Lung (tissue), 12 donors: Measurements from ENCODE around the gene OR5H6. TPM values are rescaled to one million over a fixed set of nuclear protein-coding genes. Genes with fewer than 3 reads are reported as not detected.

Experiments
- ATAC-seq: fragments of 200-7000 bp; cut with Tn5 transposase; one replicate; pipeline ENCODE4 v1.9.1; 2020; ENCODE audit warnings: moderate number of reproducible peaks; ENCODE audit not compliant: insufficient read depth, low FRiP score
- DNase-seq, 3 donors: peaks; one replicate each; pipeline ENCODE4 v3.0.0-alpha.2; 2013 to 2017
- H3K27ac ChIP-seq, 2 donors: one replicate each; pipeline ENCODE4 v1.5.1; 2013; ENCODE audit warnings: mild to moderate bottlenecking in 2 of 2, moderate library complexity in 2 of 2, control low read depth in 1 of 2, inconsistent platforms in 1 of 2, low read depth in 1 of 2, low read length in 1 of 2
- H3K27me3 ChIP-seq, 3 donors: one replicate each; pipeline ENCODE4 v1.5.1; 2013; ENCODE audit warnings: low read length in 2 of 3; ENCODE audit not compliant: control insufficient read depth in 3 of 3, insufficient read depth in 3 of 3
- H3K36me3 ChIP-seq, 4 donors: one replicate each; pipeline ENCODE4 v1.5.1; 2013; ENCODE audit warnings: low read length in 4 of 4, mild to moderate bottlenecking in 1 of 4, moderate library complexity in 1 of 4; ENCODE audit not compliant: control insufficient read depth in 4 of 4, insufficient read depth in 4 of 4
- H3K4me1 ChIP-seq, 5 donors: one replicate each; pipeline ENCODE4 v1.5.1; 2013; ENCODE audit warnings: low read length in 5 of 5, mild to moderate bottlenecking in 2 of 5, moderate library complexity in 1 of 5; ENCODE audit not compliant: control insufficient read depth in 5 of 5, insufficient read depth in 5 of 5
- H3K4me3 ChIP-seq: one replicate; pipeline ENCODE4 v1.5.1; 2013; ENCODE audit warnings: mild to moderate bottlenecking, control low read depth, moderate library complexity
- H3K9ac ChIP-seq, 2 donors: one replicate each; pipeline ENCODE4 v1.5.1; 2013; ENCODE audit warnings: low read length in 2 of 2, control low read depth in 1 of 2; ENCODE audit not compliant: insufficient read depth in 1 of 2
- H3K9me3 ChIP-seq, 4 donors: one replicate each; pipeline ENCODE4 v1.5.1; 2013; ENCODE audit warnings: low read length in 3 of 4, mild to moderate bottlenecking in 1 of 4, moderate library complexity in 1 of 4; ENCODE audit not compliant: control insufficient read depth in 4 of 4, insufficient read depth in 3 of 4
- WGBS, 2 donors: extraction: QIAGEN DNeasy Blood & Tissue Kit; methylation state at CpG; one replicate each; pipeline ENCODE4 v1.1.7; 2013; 5-methylcytosine and 5-hydroxymethylcytosine counted together
- polyA plus RNA-seq, 2 donors: library from polyadenylated mRNA; stranded (reverse); fragments of 200-250 nt; gene quantifications; one replicate each; pipeline ENCODE4 v1.2.1, GENCODE V29; 2013
- total RNA-seq, 2 donors: library from RNA; depleted of rRNA in 1 of 2; stranded (reverse); fragments of >200 nt in 1 of 2; gene quantifications; one replicate each; pipeline ENCODE4 v1.2.1, GENCODE V29; 2014 to 2021
- TF ChIP-seq, protein P1 (sequence below): IDR thresholded peaks from 2 replicates; pipeline ENCODE4 v1.5.1; 2012; ENCODE audit warnings: mild to moderate bottlenecking; ENCODE audit errors: control extremely low read depth, extremely low read depth
- donor health status: control.
- donor health status: control.
- donor health status: Bipolar disorder and iron deficiency.
- donor health status: healthy.
- donor health status: DM: yes; HTN: yes; CAD: no.

OR5H6 gene
- total and polyA plus RNA-seq, 4 donors = not detected

DNA sequence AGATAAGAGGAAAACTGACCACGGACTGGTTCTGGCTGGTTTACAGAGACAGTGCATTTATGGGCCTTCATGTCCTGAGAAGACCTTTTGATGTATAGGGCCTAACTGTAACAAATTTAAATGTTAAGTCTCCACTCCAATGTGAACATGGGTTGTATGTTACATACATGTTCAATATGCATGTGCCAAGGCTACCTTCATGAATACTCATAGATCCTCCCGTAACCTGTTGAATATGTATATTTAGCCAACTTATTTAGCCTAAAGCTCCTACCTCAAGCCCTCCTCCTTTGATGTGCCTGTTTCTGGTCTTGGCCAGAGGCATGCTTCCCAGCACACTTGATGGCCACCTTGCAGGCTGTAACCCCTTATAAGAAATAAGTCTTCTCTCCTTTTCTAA is 18.2 kb downstream of the OR5H6 start, which contains the start of gene OR5H2:
Gene OR5H2 (plus strand): TSS at position 301 of the 400 bp plus-strand sequence. CDS start 398 bp downstream, outside the sequence.
- H3K36me3 ChIP-seq = no peaks in the 10 kb centered on the region
- no peaks in the 10 kb centered on the region for H3K27me3 ChIP-seq
- H3K27ac ChIP-seq = no peak within 1 kb of the TSS
- no peaks in the 10 kb centered on the region for H3K9me3 ChIP-seq
- H3K4me3 ChIP-seq = no peak within 1 kb of the TSS
- TF ChIP-seq, protein P1, sequence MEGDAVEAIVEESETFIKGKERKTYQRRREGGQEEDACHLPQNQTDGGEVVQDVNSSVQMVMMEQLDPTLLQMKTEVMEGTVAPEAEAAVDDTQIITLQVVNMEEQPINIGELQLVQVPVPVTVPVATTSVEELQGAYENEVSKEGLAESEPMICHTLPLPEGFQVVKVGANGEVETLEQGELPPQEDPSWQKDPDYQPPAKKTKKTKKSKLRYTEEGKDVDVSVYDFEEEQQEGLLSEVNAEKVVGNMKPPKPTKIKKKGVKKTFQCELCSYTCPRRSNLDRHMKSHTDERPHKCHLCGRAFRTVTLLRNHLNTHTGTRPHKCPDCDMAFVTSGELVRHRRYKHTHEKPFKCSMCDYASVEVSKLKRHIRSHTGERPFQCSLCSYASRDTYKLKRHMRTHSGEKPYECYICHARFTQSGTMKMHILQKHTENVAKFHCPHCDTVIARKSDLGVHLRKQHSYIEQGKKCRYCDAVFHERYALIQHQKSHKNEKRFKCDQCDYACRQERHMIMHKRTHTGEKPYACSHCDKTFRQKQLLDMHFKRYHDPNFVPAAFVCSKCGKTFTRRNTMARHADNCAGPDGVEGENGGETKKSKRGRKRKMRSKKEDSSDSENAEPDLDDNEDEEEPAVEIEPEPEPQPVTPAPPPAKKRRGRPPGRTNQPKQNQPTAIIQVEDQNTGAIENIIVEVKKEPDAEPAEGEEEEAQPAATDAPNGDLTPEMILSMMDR = no peak
- ATAC-seq (no peak), DNase-seq (no peak)
- H3K4me1 ChIP-seq = no peaks in the 10 kb centered on the region
- no peak within 1 kb of the TSS for H3K9ac ChIP-seq
- WGBS, 2 donors = 69 to 79% methylated on average over 2 of the region's 2 CpGs

- H3K9ac ChIP-seq = no peak overlapping the region
- no peak overlapping the region for H3K4me3 ChIP-seq
- TF ChIP-seq, protein P1 = no peak
- no peaks in the 10 kb centered on the region for H3K27me3 ChIP-seq
- 72 to 93% methylated on average over 1 of the region's 1 CpG for WGBS, 2 donors
- ATAC-seq (no peak), DNase-seq (no peak)
- H3K27ac ChIP-seq = no peak overlapping the region
- H3K9me3 ChIP-seq = peaks cover 0 to 3% (median 0%) of the 10 kb centered on the region in 4 donors
- no peaks in the 10 kb centered on the region for H3K36me3 ChIP-seq
- H3K4me1 ChIP-seq = no peaks in the 10 kb centered on the region
Measured at GRCh38 chr3:98290916-98291315, 26.9 kb downstream of the OR5H6 start.

GRCh38 chr3:98291332-98291957 is 27.4 kb downstream of the OR5H6 start:
- no peaks in the 10 kb centered on the region for H3K36me3 ChIP-seq
- 78 to 80% methylated on average over 10 of the region's 10 CpGs for WGBS, 2 donors
- H3K9me3 ChIP-seq = peaks cover 0 to 3% (median 0%) of the 10 kb centered on the region in 4 donors
- H3K27me3 ChIP-seq = no peaks in the 10 kb centered on the region
- DNase-seq = no peak
- no peak overlapping the region for H3K4me3 ChIP-seq
- no peak for ATAC-seq
- TF ChIP-seq, protein P1 = no peak
- H3K27ac ChIP-seq = no peak overlapping the region
- no peak overlapping the region for H3K9ac ChIP-seq
- H3K4me1 ChIP-seq = no peaks in the 10 kb centered on the region

Other genes starting within 250 kb of the OR5H6 start
- under 1 TPM in 1 of 2 donors, not detected in 1; 0.09 TPM for gene GABRR3, start 228.9 kb upstream of the OR5H6 start, total RNA-seq
- gene GABRR3, start 228.9 kb upstream of the OR5H6 start, polyA plus RNA-seq = not detected
- not detected for gene OR5AC2, start 177.1 kb upstream of the OR5H6 start, total RNA-seq
- not detected for gene OR5AC2, start 177.1 kb upstream of the OR5H6 start, polyA plus RNA-seq
- not detected for gene OR5H1, start 133.5 kb upstream of the OR5H6 start, total RNA-seq
- not detected for gene OR5H1, start 133.5 kb upstream of the OR5H6 start, polyA plus RNA-seq
- gene OR5H14, start 116.8 kb upstream of the OR5H6 start, total RNA-seq = not detected
- not detected for gene OR5H14, start 116.8 kb upstream of the OR5H6 start, polyA plus RNA-seq
- gene OR5H15, start 97.5 kb upstream of the OR5H6 start, total RNA-seq = not detected
- gene OR5H15, start 97.5 kb upstream of the OR5H6 start, polyA plus RNA-seq = not detected
- not detected for gene OR5H2, start 18.3 kb downstream of the OR5H6 start, total RNA-seq
- not detected for gene OR5H2, start 18.3 kb downstream of the OR5H6 start, polyA plus RNA-seq
- not detected for gene OR5K4, start 89.6 kb downstream of the OR5H6 start, total RNA-seq
- gene OR5K4, start 89.6 kb downstream of the OR5H6 start, polyA plus RNA-seq = not detected
- gene OR5K3, start 126.4 kb downstream of the OR5H6 start, total RNA-seq = not detected
- gene OR5K3, start 126.4 kb downstream of the OR5H6 start, polyA plus RNA-seq = not detected
- gene OR5K1, start 199.0 kb downstream of the OR5H6 start, total RNA-seq = not detected
- gene OR5K1, start 199.0 kb downstream of the OR5H6 start, polyA plus RNA-seq = not detected
- gene OR5K2, start 233.4 kb downstream of the OR5H6 start, total RNA-seq = not detected
- not detected for gene OR5K2, start 233.4 kb downstream of the OR5H6 start, polyA plus RNA-seq